PFSK-1 (cell line): Measurements from ENCODE around the gene PLA2G2A.

Source experiments
- FOXP2 ChIP-seq: optimal IDR thresholded peaks from 2 replicates; pipeline ENCODE3; 2011; ENCODE audit warnings: borderline replicate concordance, control low read depth, inconsistent platforms; ENCODE audit not compliant: insufficient read depth; ENCODE audit errors: extremely low read length, extremely low read depth
- POLR2AphosphoS5 ChIP-seq: IDR thresholded peaks from 2 replicates; pipeline ENCODE4 v1.6.1; 2012; ENCODE audit warnings: low read depth, mild to moderate bottlenecking, control low read depth, low read length, moderate library complexity
- SIN3A ChIP-seq: IDR thresholded peaks from 2 replicates; pipeline ENCODE4 v1.6.1; 2012; ENCODE audit warnings: mild to moderate bottlenecking, low read length, moderate library complexity, borderline replicate concordance; ENCODE audit not compliant: insufficient read depth
- TAF1 ChIP-seq: IDR thresholded peaks from 2 replicates; pipeline ENCODE4 v1.6.1; 2012; ENCODE audit warnings: low read length, control low read depth, borderline replicate concordance; ENCODE audit not compliant: insufficient read depth
- TF ChIP-seq, protein P1 (sequence below), 2 experiments: IDR thresholded peaks; 2 replicates each; pipeline versions ENCODE4 v1.6.1 to v1.8.0; 2011 to 2012; ENCODE audit warnings: low read depth in 2 of 2, low read length in 2 of 2, control low read depth in 1 of 2, inconsistent platforms in 1 of 2, mild to moderate bottlenecking in 1 of 2, moderate library complexity in 1 of 2; ENCODE audit not compliant: insufficient read depth in 1 of 2

Gene PLA2G2A

DNA sequence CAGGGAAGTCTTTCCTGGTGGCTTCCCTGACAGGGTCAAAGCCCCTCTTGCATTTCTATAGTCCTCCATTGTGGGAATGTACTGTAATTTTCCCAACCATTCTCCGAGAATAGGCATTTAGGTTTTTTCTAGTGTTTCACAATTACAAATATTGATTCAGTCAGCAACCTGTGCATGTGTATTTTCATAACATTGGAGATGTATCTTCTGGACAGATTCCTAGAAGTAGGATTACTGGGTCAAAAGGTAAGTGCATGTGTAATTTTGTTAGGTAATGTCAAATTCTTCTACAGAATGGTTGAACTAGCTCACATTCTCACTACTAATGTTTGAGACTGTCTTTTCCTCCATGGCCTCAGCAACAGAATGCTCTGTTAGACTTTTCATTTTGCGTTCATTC, 8.3 kb upstream of the PLA2G2A start:
- TF ChIP-seq POLR2AphosphoS5 (no peak), FOXP2 (no peak), TAF1 (no peak), SIN3A (no peak)
- TF ChIP-seq, protein P1, sequence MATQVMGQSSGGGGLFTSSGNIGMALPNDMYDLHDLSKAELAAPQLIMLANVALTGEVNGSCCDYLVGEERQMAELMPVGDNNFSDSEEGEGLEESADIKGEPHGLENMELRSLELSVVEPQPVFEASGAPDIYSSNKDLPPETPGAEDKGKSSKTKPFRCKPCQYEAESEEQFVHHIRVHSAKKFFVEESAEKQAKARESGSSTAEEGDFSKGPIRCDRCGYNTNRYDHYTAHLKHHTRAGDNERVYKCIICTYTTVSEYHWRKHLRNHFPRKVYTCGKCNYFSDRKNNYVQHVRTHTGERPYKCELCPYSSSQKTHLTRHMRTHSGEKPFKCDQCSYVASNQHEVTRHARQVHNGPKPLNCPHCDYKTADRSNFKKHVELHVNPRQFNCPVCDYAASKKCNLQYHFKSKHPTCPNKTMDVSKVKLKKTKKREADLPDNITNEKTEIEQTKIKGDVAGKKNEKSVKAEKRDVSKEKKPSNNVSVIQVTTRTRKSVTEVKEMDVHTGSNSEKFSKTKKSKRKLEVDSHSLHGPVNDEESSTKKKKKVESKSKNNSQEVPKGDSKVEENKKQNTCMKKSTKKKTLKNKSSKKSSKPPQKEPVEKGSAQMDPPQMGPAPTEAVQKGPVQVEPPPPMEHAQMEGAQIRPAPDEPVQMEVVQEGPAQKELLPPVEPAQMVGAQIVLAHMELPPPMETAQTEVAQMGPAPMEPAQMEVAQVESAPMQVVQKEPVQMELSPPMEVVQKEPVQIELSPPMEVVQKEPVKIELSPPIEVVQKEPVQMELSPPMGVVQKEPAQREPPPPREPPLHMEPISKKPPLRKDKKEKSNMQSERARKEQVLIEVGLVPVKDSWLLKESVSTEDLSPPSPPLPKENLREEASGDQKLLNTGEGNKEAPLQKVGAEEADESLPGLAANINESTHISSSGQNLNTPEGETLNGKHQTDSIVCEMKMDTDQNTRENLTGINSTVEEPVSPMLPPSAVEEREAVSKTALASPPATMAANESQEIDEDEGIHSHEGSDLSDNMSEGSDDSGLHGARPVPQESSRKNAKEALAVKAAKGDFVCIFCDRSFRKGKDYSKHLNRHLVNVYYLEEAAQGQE (IDR thresholded peaks at IDR 0.05; ENCODE audit: insufficient read depth in 1 of 2, low read depth in 2 of 2, low read length in 2 of 2): no peak

DNA sequence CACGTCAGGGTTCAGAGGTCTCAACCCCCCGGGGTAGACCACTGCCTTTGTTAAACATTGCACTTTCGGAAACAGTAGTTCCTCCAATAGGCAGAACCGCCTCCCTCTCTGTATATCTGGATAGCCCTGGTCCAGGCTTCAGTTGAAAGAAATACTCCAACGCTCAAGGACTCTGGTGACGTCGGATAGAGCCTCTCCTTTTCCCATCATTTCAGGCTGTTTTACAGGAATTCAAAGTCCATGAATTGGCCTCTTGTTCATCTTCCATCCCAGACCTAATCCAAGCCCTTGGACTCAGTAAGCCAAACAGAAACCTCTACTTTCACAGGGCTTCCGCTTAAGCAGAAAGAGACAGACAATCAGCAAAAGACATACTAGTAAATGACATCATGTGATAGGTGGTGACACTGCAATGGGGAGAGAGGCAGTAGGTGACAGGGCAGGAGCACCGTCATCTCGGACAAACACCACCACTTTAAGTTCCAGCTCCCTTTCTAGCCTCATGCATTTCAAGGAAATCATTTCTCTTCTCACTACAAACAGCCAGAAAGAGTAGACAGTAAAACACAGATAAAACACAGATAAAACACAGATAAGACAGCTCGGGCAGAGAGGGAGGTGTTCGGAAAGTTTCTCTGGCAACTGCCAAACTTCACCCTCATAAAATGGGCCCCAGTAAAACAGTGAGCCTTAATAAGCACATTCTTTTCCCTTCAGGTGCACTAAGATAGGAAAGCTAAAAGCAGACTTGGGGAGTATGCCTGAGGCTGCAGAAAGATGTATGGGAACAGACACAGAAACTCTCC, 2.3 kb upstream of the PLA2G2A start:
- TF ChIP-seq SIN3A (no peak), POLR2AphosphoS5 (no peak), TAF1 (no peak), FOXP2 (no peak)
- TF ChIP-seq, protein P1 (IDR thresholded peaks at IDR 0.05; ENCODE audit: insufficient read depth in 1 of 2, low read depth in 2 of 2, low read length in 2 of 2): no peak

DNA sequence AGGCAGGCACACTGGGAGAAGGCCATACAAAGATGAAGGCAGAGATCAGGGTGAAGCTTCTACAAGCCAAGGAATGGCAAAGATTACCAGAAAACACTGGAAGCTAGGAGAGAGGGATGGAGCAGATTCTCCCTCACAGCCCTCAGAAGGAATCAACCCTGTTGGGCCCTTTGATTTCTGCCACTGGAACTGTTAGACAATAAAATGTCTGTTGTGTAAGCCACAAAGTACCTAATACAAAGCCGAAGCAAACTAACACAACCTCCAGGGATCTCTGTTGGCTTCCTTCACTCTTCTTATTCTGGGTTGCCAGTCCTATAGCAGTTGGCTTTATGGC, 1.7 kb upstream of the PLA2G2A start:
- TF ChIP-seq TAF1 (no peak), SIN3A (no peak), FOXP2 (no peak), POLR2AphosphoS5 (no peak)
- TF ChIP-seq, protein P1 (IDR thresholded peaks at IDR 0.05; ENCODE audit: insufficient read depth in 1 of 2, low read depth in 2 of 2, low read length in 2 of 2): no peak

DNA sequence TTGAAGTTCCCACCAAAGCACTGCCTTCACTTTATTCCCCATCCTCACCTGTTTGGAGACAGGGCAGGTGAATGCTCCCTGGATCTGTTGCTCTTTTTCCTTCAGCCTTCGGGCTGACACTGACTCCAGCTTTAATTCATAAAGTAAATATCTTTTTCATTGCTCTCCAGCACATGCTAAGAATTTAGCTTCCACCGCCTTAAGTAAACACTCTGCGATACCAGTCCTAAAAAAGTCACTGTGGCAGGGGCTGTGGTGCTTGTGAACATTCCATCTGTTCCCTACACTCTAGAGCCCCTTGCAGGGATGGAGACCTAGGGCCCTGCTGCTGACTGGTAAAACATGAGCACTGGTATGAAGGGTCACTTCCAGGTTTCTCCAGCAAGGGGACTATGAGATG, 896 bp upstream of the PLA2G2A start:
- TF ChIP-seq POLR2AphosphoS5 (no peak), TAF1 (no peak), SIN3A (no peak), FOXP2 (no peak)
- TF ChIP-seq, protein P1 (IDR thresholded peaks at IDR 0.05; ENCODE audit: insufficient read depth in 1 of 2, low read depth in 2 of 2, low read length in 2 of 2): no peak

DNA sequence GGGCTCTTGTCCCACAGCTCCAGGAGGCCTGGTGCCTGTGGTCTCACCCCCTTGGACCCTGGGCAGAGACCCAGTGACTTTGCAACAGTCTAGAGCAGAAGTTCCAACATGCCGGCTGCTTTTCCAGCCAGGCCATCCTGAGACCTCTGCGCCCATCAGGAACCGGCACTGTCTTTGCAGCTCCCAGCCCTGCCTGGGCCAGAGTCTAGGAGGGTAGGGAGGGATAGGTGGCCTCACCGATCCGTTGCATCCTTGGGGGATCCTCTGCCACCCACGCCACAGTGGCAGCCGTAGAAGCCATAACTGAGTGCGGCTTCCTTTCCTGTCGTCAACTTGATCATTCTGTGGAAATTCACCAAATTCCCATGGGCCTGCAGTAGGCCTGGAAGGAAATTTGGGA, 1.3 kb downstream of the PLA2G2A start:
- TF ChIP-seq FOXP2 (no peak), SIN3A (no peak), POLR2AphosphoS5 (no peak), TAF1 (no peak)
- TF ChIP-seq, protein P1 (IDR thresholded peaks at IDR 0.05; ENCODE audit: insufficient read depth in 1 of 2, low read depth in 2 of 2, low read length in 2 of 2): no peak
